ENCODE results near the gene UBE2Q2. TPM values are rescaled to one million over a fixed set of nuclear protein-coding genes. Genes with fewer than 3 reads are reported as not detected.
"Not testable (repeated sequence)": the region's sequence is repeated elsewhere in the genome, so short reads cannot be mapped to it uniquely, and the experiment has no call there.

Gene UBE2Q2
- total and polyA plus RNA-seq, 7 donors = 9.3 to 32.2 (median 15.9) TPM

GRCh38 chr15:75867449-75867848 is 24.2 kb downstream of the UBE2Q2 start:
- Histone ChIP-seq H3K9me3 (no peaks in the 10 kb centered on the region), H3K4me3 (no peak overlapping the region), H3K27ac (no peak overlapping the region), H3K4me1 (no peaks in the 10 kb centered on the region), H3K36me3 (ENCODE audit: insufficient read depth in 1 of 2, low read depth in 1 of 2) (peaks cover 0 to 9% of the 10 kb centered on the region in 2 donors), H3K27me3 (ENCODE audit: insufficient read depth in 3 of 3, low read length in 2 of 3) (no peaks in the 10 kb centered on the region)
- DNase-seq (no peak), ATAC-seq (no peak)
- WGBS, 3 donors = 63 to 70% (median 63%) methylated on average over 4 of the region's 4 CpGs
- TF ChIP-seq, protein P1, sequence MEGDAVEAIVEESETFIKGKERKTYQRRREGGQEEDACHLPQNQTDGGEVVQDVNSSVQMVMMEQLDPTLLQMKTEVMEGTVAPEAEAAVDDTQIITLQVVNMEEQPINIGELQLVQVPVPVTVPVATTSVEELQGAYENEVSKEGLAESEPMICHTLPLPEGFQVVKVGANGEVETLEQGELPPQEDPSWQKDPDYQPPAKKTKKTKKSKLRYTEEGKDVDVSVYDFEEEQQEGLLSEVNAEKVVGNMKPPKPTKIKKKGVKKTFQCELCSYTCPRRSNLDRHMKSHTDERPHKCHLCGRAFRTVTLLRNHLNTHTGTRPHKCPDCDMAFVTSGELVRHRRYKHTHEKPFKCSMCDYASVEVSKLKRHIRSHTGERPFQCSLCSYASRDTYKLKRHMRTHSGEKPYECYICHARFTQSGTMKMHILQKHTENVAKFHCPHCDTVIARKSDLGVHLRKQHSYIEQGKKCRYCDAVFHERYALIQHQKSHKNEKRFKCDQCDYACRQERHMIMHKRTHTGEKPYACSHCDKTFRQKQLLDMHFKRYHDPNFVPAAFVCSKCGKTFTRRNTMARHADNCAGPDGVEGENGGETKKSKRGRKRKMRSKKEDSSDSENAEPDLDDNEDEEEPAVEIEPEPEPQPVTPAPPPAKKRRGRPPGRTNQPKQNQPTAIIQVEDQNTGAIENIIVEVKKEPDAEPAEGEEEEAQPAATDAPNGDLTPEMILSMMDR (IDR thresholded peaks at IDR 0.05) = no peak
- intact Hi-C loops (cut with DNase I) = no loop called here

DNA sequence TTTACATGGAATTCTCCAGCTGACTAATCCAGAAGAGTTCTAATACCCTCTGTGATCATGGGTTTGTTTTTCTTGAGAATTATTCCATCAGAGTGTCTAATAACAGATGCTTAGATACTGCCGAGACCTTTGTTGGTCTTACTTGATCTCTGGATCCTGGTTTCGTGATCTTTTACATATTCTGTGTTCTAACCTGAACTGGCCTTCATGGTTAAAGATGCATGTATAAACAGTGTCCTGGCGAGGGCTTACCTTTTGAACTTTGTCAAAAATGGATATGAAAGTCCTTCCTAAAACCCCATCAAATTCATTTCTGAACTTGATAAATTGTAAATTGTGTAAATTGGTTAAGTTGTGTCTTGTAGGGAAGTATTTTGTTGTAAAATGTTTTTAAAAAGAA is 24.8 kb downstream of the UBE2Q2 start:
- Histone ChIP-seq H3K9me3 (no peaks in the 10 kb centered on the region), H3K4me1 (no peaks in the 10 kb centered on the region), H3K27ac (no peak overlapping the region), H3K4me3 (no peak overlapping the region), H3K36me3 (ENCODE audit: insufficient read depth in 1 of 2, low read depth in 1 of 2) (peaks cover 0 to 9% of the 10 kb centered on the region in 2 donors), H3K27me3 (ENCODE audit: insufficient read depth in 3 of 3, low read length in 2 of 3) (no peaks in the 10 kb centered on the region)
- ATAC-seq = no peak
- intact Hi-C loops (cut with DNase I) = no loop called here
- no peak for DNase-seq
- WGBS, 3 donors = 93 to 98% (median 95%) methylated on average over 3 of the region's 3 CpGs
- TF ChIP-seq, protein P1 (IDR thresholded peaks at IDR 0.05) = no peak

- no peaks in the 10 kb centered on the region for H3K4me1 ChIP-seq
- no peak overlapping the region for H3K4me3 ChIP-seq
- H3K36me3 ChIP-seq (ENCODE audit: insufficient read depth in 1 of 2, low read depth in 1 of 2) = peaks cover 0 to 24% of the 10 kb centered on the region in 2 donors
- ATAC-seq = no peak
- DNase-seq = no peak
- H3K9me3 ChIP-seq = no peaks in the 10 kb centered on the region
- intact Hi-C loops (cut with DNase I) = no loop called here
- H3K27me3 ChIP-seq (ENCODE audit: insufficient read depth in 3 of 3, low read length in 2 of 3) = no peaks in the 10 kb centered on the region
- no peak overlapping the region for H3K27ac ChIP-seq
- TF ChIP-seq, protein P1 (IDR thresholded peaks at IDR 0.05) = no peak
Observed at GRCh38 chr15:75869446-75869845, 26.2 kb downstream of the UBE2Q2 start.

DNA sequence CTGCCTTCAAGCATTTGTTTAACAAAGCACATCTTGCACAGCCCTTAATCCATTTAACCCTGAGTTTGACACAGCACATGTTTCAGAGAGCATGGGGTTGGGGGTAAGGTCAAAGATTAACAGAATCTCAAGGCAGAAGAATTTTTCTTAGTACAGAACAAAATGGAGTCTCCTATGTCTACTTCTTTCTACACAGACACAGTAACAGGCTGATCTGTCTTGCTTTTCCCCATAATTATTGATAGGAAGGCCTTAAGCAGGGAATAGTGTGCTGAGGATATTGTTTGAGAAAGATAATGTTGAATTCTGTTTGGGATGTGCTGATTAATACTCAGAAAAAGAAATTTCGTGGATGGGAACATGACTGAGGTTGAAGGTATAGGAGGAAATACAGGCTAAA is 28.3 kb downstream of the UBE2Q2 start:
- H3K27me3 ChIP-seq (ENCODE audit: insufficient read depth in 3 of 3, low read length in 2 of 3); H3K4me3 ChIP-seq; intact Hi-C loops (cut with DNase I); H3K4me1 ChIP-seq; DNase-seq; H3K27ac ChIP-seq; ATAC-seq; H3K9me3 ChIP-seq: not testable (repeated sequence)
- H3K36me3 ChIP-seq (ENCODE audit: insufficient read depth in 1 of 2, low read depth in 1 of 2) = peaks cover 0 to 32% of the 10 kb centered on the region in 2 donors
- WGBS, 3 donors = 83 to 95% (median 85%) methylated on average over 1 of the region's 1 CpG

- H3K27me3 ChIP-seq (ENCODE audit: insufficient read depth in 3 of 3, low read length in 2 of 3) = no peaks in the 10 kb centered on the region
- no peaks in the 10 kb centered on the region for H3K4me1 ChIP-seq
- DNase-seq (no peak), ATAC-seq (no peak)
- intact Hi-C loops (cut with DNase I) = no loop called here
- TF ChIP-seq, protein P1 (IDR thresholded peaks at IDR 0.05) = no peak
- H3K9me3 ChIP-seq = no peaks in the 10 kb centered on the region
- H3K36me3 ChIP-seq (ENCODE audit: insufficient read depth in 1 of 2, low read depth in 1 of 2) = peaks cover 0 to 33% of the 10 kb centered on the region in 2 donors
- H3K4me3 ChIP-seq = no peak overlapping the region
- 85 to 89% (median 88%) methylated on average over 4 of the region's 4 CpGs for WGBS, 3 donors
- H3K27ac ChIP-seq = no peak overlapping the region
Observed at GRCh38 chr15:75872403-75872990, 29.2 kb downstream of the UBE2Q2 start.
